ENCODE measurements around the gene GP5.

The GP5 gene

GRCh38 chr3:194399874-194400411 lies 877 bp upstream of the GP5 start:
- no peak overlapping the region for H3K4me3 ChIP-seq
- TF ChIP-seq CTCF (IDR thresholded peaks at IDR 0.05), result no peak
- no peak overlapping the region for H3K27ac ChIP-seq
- DNase-seq (ENCODE audit: low spot score), result no peak

GRCh38 chr3:194397757-194398312 lies 1.2 kb downstream of the GP5 start:
- TF ChIP-seq CTCF (IDR thresholded peaks at IDR 0.05), result no peak
- Histone ChIP-seq H3K4me3 (peak overlapping the region; percentile 59), H3K27ac (no peak overlapping the region)
- DNase-seq (ENCODE audit: low spot score), result no peak

- TF ChIP-seq CTCF (IDR thresholded peaks at IDR 0.05), result no peak
- H3K27ac ChIP-seq, result peak overlapping the region in 1 of 2 donors; percentile 16
- DNase-seq (ENCODE audit: low spot score), result no peak
- peak overlapping the region; percentile 59 for H3K4me3 ChIP-seq
Measured at GRCh38 chr3:194396859-194397756, 2.0 kb downstream of the GP5 start.

GRCh38 chr3:194396539-194396858 lies 2.6 kb downstream of the GP5 start:
- Histone ChIP-seq H3K4me3 (peak overlapping the region; percentile 59), H3K27ac (peak overlapping the region in 1 of 2 donors; percentile 16)
- no peak for TF ChIP-seq CTCF (IDR thresholded peaks at IDR 0.05)
- DNase-seq (ENCODE audit: low spot score), result no peak

GRCh38 chr3:194395778-194396538 lies 3.1 kb downstream of the GP5 start:
- H3K4me3 ChIP-seq, result peak overlapping the region; percentile 59
- TF ChIP-seq CTCF (IDR thresholded peaks at IDR 0.05), result no peak
- no peak overlapping the region for H3K27ac ChIP-seq
- no peak for DNase-seq (ENCODE audit: low spot score)

GRCh38 chr3:194395212-194395611 lies 3.9 kb downstream of the GP5 start:
- no peak overlapping the region for H3K27ac ChIP-seq
- TF ChIP-seq CTCF (IDR thresholded peaks at IDR 0.05), result no peak
- H3K4me3 ChIP-seq, result no peak overlapping the region
- DNase-seq (ENCODE audit: low spot score), result no peak
